H1 (cell line): ENCODE measurements around the gene POU6F2. TPM values are rescaled to one million over a fixed set of nuclear protein-coding genes. Genes with fewer than 3 reads are reported as not detected.

Experiments
- MAFK ChIP-seq: IDR thresholded peaks from 2 replicates; pipeline ENCODE4 v1.6.1; 2012; ENCODE audit warnings: low read depth, mild to moderate bottlenecking, improper control_type of control experiment, low read length
- POLR2A ChIP-seq, 2 experiments: IDR thresholded peaks; 1 replicate in 1 of 2; 2 replicates in 1 of 2; pipeline ENCODE4 v1.6.1; 2011; ENCODE audit warnings: low read depth in 2 of 2, low read length in 2 of 2, mild to moderate bottlenecking in 2 of 2; ENCODE audit errors: control extremely low read depth in 1 of 2
- SUZ12 ChIP-seq: fragments of 200-600 bp; sonication (generic); IDR thresholded peaks from 2 replicates; pipeline ENCODE4 v1.6.1; 2012; ENCODE audit warnings: mild to moderate bottlenecking, inconsistent platforms, low read length, moderate library complexity, mixed read lengths
- polyA plus RNA-seq, 7 experiments: library from polyadenylated mRNA; depleted of rRNA in 3 of 7; stranded (reverse) in 5 of 7; unstranded in 2 of 7; fragments of >200 nt in 5 of 7; fragments of 200-250 nt in 2 of 7; gene quantifications; 1 replicate in 5 of 7; 2 replicates in 1 of 7; 4 replicates in 1 of 7; pipeline versions ENCODE4 v1.2.1 to v1.2.3, GENCODE V29; 2011 to 2013; ENCODE audit warnings: missing spikeins in 2 of 7, mixed read lengths in 2 of 7
- total RNA-seq: library from RNA; stranded (reverse); fragmentation: NEBNext Ultra II Directional; extraction: Animal tissue kit (Norgen Biotek cat#: 25700); gene quantifications from 2 replicates; pipeline ENCODE4 v1.2.1, GENCODE V29; 2021

The POU6F2 gene
- total and polyA plus RNA-seq, 2 of the 8 experiments (the other 6 are each of a cell fraction or from before 2014, with no cell fraction given), result 1.1 to 2.0 TPM

GRCh38 chr7:39407723-39408122, 430.0 kb downstream of the POU6F2 start (continued):
- TF ChIP-seq SUZ12 (no peak), MAFK (no peak), POLR2A (IDR thresholded peaks at IDR 0.05; ENCODE audit: control extremely low read depth in 1 of 2, low read depth in 2 of 2, low read length in 2 of 2) (no peak)
- TF ChIP-seq, all 59 proteins: peak for 0
